Activated T-helper 2 cell treated with anti-CD3 and anti-CD28 coated beads, Interferon-gamma antibody, Interleukin-2, Interleukin-4, amounts not matched to agents 10 μg/mL and 5 μg/mL and 100 μg/mL, durations not matched to agents 14 hours and 24 hours and 36 hours (primary cell): ENCODE data around the gene PRTFDC1. TPM values are rescaled to one million over a fixed set of nuclear protein-coding genes. Genes with fewer than 3 reads are reported as not detected.
"Not testable (repeated sequence)": the region's sequence is repeated elsewhere in the genome, so short reads cannot be mapped to it uniquely, and the experiment has no call there.

ENCODE experiments used
- DNase-seq: peaks from one replicate; pipeline ENCODE4 v3.0.0; 2021; ENCODE audit warnings: low spot score
- H3K27ac Mint-ChIP-seq: one replicate; pipeline ENCODE4 v1.8.0; 2021; ENCODE audit warnings: mixed read lengths
- H3K27me3 Mint-ChIP-seq: one replicate; pipeline ENCODE4 v1.8.0; 2021; ENCODE audit warnings: low read depth, mixed read lengths
- H3K36me3 Mint-ChIP-seq: one replicate; pipeline ENCODE4 v1.8.0; 2021; ENCODE audit warnings: low read depth, mixed read lengths
- H3K4me1 Mint-ChIP-seq: one replicate; pipeline ENCODE4 v1.8.0; 2021; ENCODE audit warnings: low read depth, mixed read lengths
- H3K4me3 Mint-ChIP-seq: one replicate; pipeline ENCODE4 v1.8.0; 2021; ENCODE audit warnings: low read depth, mild to moderate bottlenecking, moderate library complexity, mixed read lengths
- H3K9me3 Mint-ChIP-seq: one replicate; pipeline ENCODE4 v1.8.0; 2021; ENCODE audit warnings: mixed read lengths
- intact Hi-C: fragments of 100-400 bp; cut with micrococcal nuclease; formaldehyde crosslinking; loops from one replicate; pipeline ENCODE4 v1.15.1; 2023
- total RNA-seq: library from RNA; stranded (reverse); gene quantifications from 2 replicates; pipeline ENCODE4 v1.2.3, GENCODE V29; 2022

PRTFDC1 gene
- total RNA-seq, 1 donor from 2014 or later: 0.11 TPM

- no peak for DNase-seq
- peaks cover 3% of the 10 kb centered on the region for H3K4me1 Mint-ChIP-seq
- H3K4me3 Mint-ChIP-seq: no peak overlapping the region
- intact Hi-C loops: no loop called here
- H3K27ac Mint-ChIP-seq: no peak overlapping the region
- H3K9me3 Mint-ChIP-seq: no peaks in the 10 kb centered on the region
- H3K36me3 Mint-ChIP-seq: no peaks in the 10 kb centered on the region
- H3K27me3 Mint-ChIP-seq: peaks cover 2% of the 10 kb centered on the region
Measured at GRCh38 chr10:24959382-24959730, 7.0 kb upstream of the PRTFDC1 start.

GRCh38 chr10:24958721-24959381 lies 6.4 kb upstream of the PRTFDC1 start:
- no peak overlapping the region for H3K27ac Mint-ChIP-seq
- peaks cover 7% of the 10 kb centered on the region for H3K27me3 Mint-ChIP-seq
- H3K4me3 Mint-ChIP-seq: no peak overlapping the region
- no peaks in the 10 kb centered on the region for H3K36me3 Mint-ChIP-seq
- no peaks in the 10 kb centered on the region for H3K9me3 Mint-ChIP-seq
- DNase-seq: no peak
- intact Hi-C loops: no loop called here
- H3K4me1 Mint-ChIP-seq: peaks cover 3% of the 10 kb centered on the region

- Mint-ChIP-seq H3K27me3 (peaks cover 7% of the 10 kb centered on the region), H3K9me3 (no peaks in the 10 kb centered on the region), H3K27ac (no peak overlapping the region), H3K4me1 (peaks cover 3% of the 10 kb centered on the region), H3K4me3 (no peak overlapping the region), H3K36me3 (no peaks in the 10 kb centered on the region)
- DNase-seq: no peak
- intact Hi-C loops: no loop called here
Measured at GRCh38 chr10:24958091-24958720, 5.8 kb upstream of the PRTFDC1 start.

GRCh38 chr10:24957624-24958051 lies 5.2 kb upstream of the PRTFDC1 start:
- H3K27me3 Mint-ChIP-seq, H3K9me3 Mint-ChIP-seq, H3K4me3 Mint-ChIP-seq, intact Hi-C loops, DNase-seq, H3K4me1 Mint-ChIP-seq, H3K36me3 Mint-ChIP-seq, H3K27ac Mint-ChIP-seq: not testable (repeated sequence)

GRCh38 chr10:24953675-24954074 lies 1.3 kb upstream of the PRTFDC1 start:
- H3K9me3 Mint-ChIP-seq: no peaks in the 10 kb centered on the region
- no peaks in the 10 kb centered on the region for H3K36me3 Mint-ChIP-seq
- intact Hi-C loops: loop anchor here (5.0 kb wide), 1 partner anchor 51 kb away; no protein-coding TSS in a partner anchor
- peak overlapping the region; percentile 44 for H3K4me3 Mint-ChIP-seq
- no peak overlapping the region for H3K27ac Mint-ChIP-seq
- peaks cover 10% of the 10 kb centered on the region for H3K27me3 Mint-ChIP-seq
- H3K4me1 Mint-ChIP-seq: peaks cover 9% of the 10 kb centered on the region
- no peak for DNase-seq

GRCh38 chr10:24952707-24953645 lies 570 bp upstream of the PRTFDC1 start:
- Mint-ChIP-seq H3K27me3 (peaks cover 10% of the 10 kb centered on the region), H3K4me3 (peak overlapping the region; percentile 64)
- intact Hi-C loops: loop anchor here (1.0 to 5.0 kb wide), 2 partner anchors 51 to 228 kb away; no protein-coding TSS in a partner anchor

GRCh38 chr10:24951201-24952142 lies 934 bp downstream of the PRTFDC1 start:
- no peak for DNase-seq
- peak overlapping the region; percentile 8 for H3K27ac Mint-ChIP-seq

More at GRCh38 chr10:24952707-24953645, 570 bp upstream of the PRTFDC1 start:
- Mint-ChIP-seq H3K27ac (peak overlapping the region; percentile 29), H3K36me3 (no peaks in the 10 kb centered on the region), H3K4me1 (peaks cover 9% of the 10 kb centered on the region), H3K9me3 (no peaks in the 10 kb centered on the region)
- peak; percentile 15 for DNase-seq

GRCh38 chr10:24950439-24950838 lies 2.0 kb downstream of the PRTFDC1 start:
- Mint-ChIP-seq H3K4me1 (peaks cover 10% of the 10 kb centered on the region), H3K27ac (no peak overlapping the region), H3K36me3 (no peaks in the 10 kb centered on the region), H3K27me3 (peaks cover 10% of the 10 kb centered on the region), H3K4me3 (no peak overlapping the region), H3K9me3 (no peaks in the 10 kb centered on the region)
- intact Hi-C loops: loop anchor here (2.0 to 5.0 kb wide), 2 partner anchors 48 to 128 kb away; no protein-coding TSS in a partner anchor
- no peak for DNase-seq

More at GRCh38 chr10:24951201-24952142, 934 bp downstream of the PRTFDC1 start:
- peaks cover 10% of the 10 kb centered on the region for H3K4me1 Mint-ChIP-seq
- intact Hi-C loops: loop anchor here (1.0 to 5.0 kb wide), 4 partner anchors 49 to 226 kb away; partner anchors contain the start of genes ENKUR and THNSL1
- H3K27me3 Mint-ChIP-seq: peaks cover 10% of the 10 kb centered on the region
- H3K4me3 Mint-ChIP-seq: peak overlapping the region; percentile 63
- H3K9me3 Mint-ChIP-seq: no peaks in the 10 kb centered on the region
- no peaks in the 10 kb centered on the region for H3K36me3 Mint-ChIP-seq

GRCh38 chr10:24949616-24950015 lies 2.8 kb downstream of the PRTFDC1 start:
- H3K27me3 Mint-ChIP-seq: peaks cover 10% of the 10 kb centered on the region
- intact Hi-C loops: loop anchor here (2.0 to 5.0 kb wide), 2 partner anchors 47 to 127 kb away; no protein-coding TSS in a partner anchor
- no peak for DNase-seq
- no peak overlapping the region for H3K4me3 Mint-ChIP-seq
- peaks cover 14% of the 10 kb centered on the region for H3K4me1 Mint-ChIP-seq
- no peak overlapping the region for H3K27ac Mint-ChIP-seq
- H3K36me3 Mint-ChIP-seq: no peaks in the 10 kb centered on the region
- no peaks in the 10 kb centered on the region for H3K9me3 Mint-ChIP-seq

GRCh38 chr10:24947304-24948097 lies 4.9 kb downstream of the PRTFDC1 start:
- Mint-ChIP-seq H3K9me3 (no peaks in the 10 kb centered on the region), H3K36me3 (no peaks in the 10 kb centered on the region), H3K27me3 (peaks cover 5% of the 10 kb centered on the region), H3K27ac (no peak overlapping the region), H3K4me1 (peaks cover 14% of the 10 kb centered on the region), H3K4me3 (no peak overlapping the region)
- intact Hi-C loops: no loop called here
- no peak for DNase-seq

- H3K27ac Mint-ChIP-seq: no peak overlapping the region
- H3K27me3 Mint-ChIP-seq: peaks cover 2% of the 10 kb centered on the region
- no peaks in the 10 kb centered on the region for H3K36me3 Mint-ChIP-seq
- peaks cover 5% of the 10 kb centered on the region for H3K4me1 Mint-ChIP-seq
- DNase-seq: no peak
- H3K4me3 Mint-ChIP-seq: no peak overlapping the region
- intact Hi-C loops: no loop called here
- H3K9me3 Mint-ChIP-seq: no peaks in the 10 kb centered on the region
Measured at GRCh38 chr10:24944512-24945255, 7.7 kb downstream of the PRTFDC1 start.
